ENCODE measurements around the gene CDH11.

GRCh38 chr16:64993464-64993863, 128.4 kb downstream of the CDH11 start:
- TF ChIP-seq EZH2 (IDR thresholded peaks at IDR 0.05; ENCODE audit: borderline replicate concordance, insufficient read depth, low read depth, low read length, poor library complexity, severe bottlenecking) (no peak), CTCF (IDR thresholded peaks at IDR 0.05) (no peak)

Data from B cell (primary cell).